T-helper 2 cell treated with Interferon-gamma antibody and Interleukin-4, amounts not matched to agents 5 μg/mL and 100 μg/mL, for 36 hours (primary cell): ENCODE results near the gene FGD3.

Experiments used
- DNase-seq: peaks from one replicate; pipeline ENCODE4 v3.0.0; 2021; ENCODE audit warnings: low spot score
- H3K27ac Mint-ChIP-seq: one replicate; pipeline ENCODE4 v1.8.0; 2021; ENCODE audit warnings: mild to moderate bottlenecking, mixed read lengths
- H3K27me3 Mint-ChIP-seq: one replicate; pipeline ENCODE4 v1.8.0; 2021; ENCODE audit warnings: low read depth, mixed read lengths
- H3K36me3 Mint-ChIP-seq: one replicate; pipeline ENCODE4 v1.8.0; 2021; ENCODE audit warnings: low read depth, mixed read lengths
- H3K4me1 Mint-ChIP-seq: one replicate; pipeline ENCODE4 v1.8.0; 2021; ENCODE audit warnings: low read depth, mixed read lengths
- H3K4me3 Mint-ChIP-seq: one replicate; pipeline ENCODE4 v1.8.0; 2022; ENCODE audit warnings: mild to moderate bottlenecking, moderate library complexity, mixed read lengths
- H3K9me3 Mint-ChIP-seq: one replicate; pipeline ENCODE4 v1.8.0; 2021; ENCODE audit warnings: mixed read lengths

Gene FGD3

GRCh38 chr9:92964607-92965060, 17.3 kb downstream of the FGD3 start:
- no peak for DNase-seq
- peak overlapping the region; percentile 99 for H3K27ac Mint-ChIP-seq
- H3K4me3 Mint-ChIP-seq: peak overlapping the region; percentile 94
- peaks cover 49% of the 10 kb centered on the region for H3K4me1 Mint-ChIP-seq
- peaks cover 12% of the 10 kb centered on the region for H3K9me3 Mint-ChIP-seq
- peaks cover 54% of the 10 kb centered on the region for H3K36me3 Mint-ChIP-seq
- no peaks in the 10 kb centered on the region for H3K27me3 Mint-ChIP-seq

GRCh38 chr9:92965061-92965758, 17.9 kb downstream of the FGD3 start:
- Mint-ChIP-seq H3K27me3 (no peaks in the 10 kb centered on the region), H3K36me3 (peaks cover 54% of the 10 kb centered on the region), H3K9me3 (peaks cover 12% of the 10 kb centered on the region), H3K4me1 (peaks cover 51% of the 10 kb centered on the region), H3K4me3 (peak overlapping the region; percentile 94), H3K27ac (peak overlapping the region; percentile 99)
- no peak for DNase-seq

- H3K9me3 Mint-ChIP-seq: peaks cover 12% of the 10 kb centered on the region
These were observed 18.6 kb downstream of the FGD3 start for GRCh38 chr9:92965759-92966517.

GRCh38 chr9:92966518-92966800, 19.1 kb downstream of the FGD3 start:
- H3K9me3 Mint-ChIP-seq: peaks cover 8% of the 10 kb centered on the region
- H3K27ac Mint-ChIP-seq: peak overlapping the region; percentile 99
- H3K4me1 Mint-ChIP-seq: peaks cover 59% of the 10 kb centered on the region
- H3K27me3 Mint-ChIP-seq: no peaks in the 10 kb centered on the region
- peak overlapping the region; percentile 94 for H3K4me3 Mint-ChIP-seq
- peaks cover 57% of the 10 kb centered on the region for H3K36me3 Mint-ChIP-seq
- no peak for DNase-seq

More at GRCh38 chr9:92965759-92966517, 18.6 kb downstream of the FGD3 start:
- H3K4me3 Mint-ChIP-seq: peak overlapping the region; percentile 94
- peaks cover 56% of the 10 kb centered on the region for H3K36me3 Mint-ChIP-seq
- peaks cover 56% of the 10 kb centered on the region for H3K4me1 Mint-ChIP-seq
- H3K27ac Mint-ChIP-seq: peak overlapping the region; percentile 99
- H3K27me3 Mint-ChIP-seq: no peaks in the 10 kb centered on the region
- DNase-seq: no peak

- Mint-ChIP-seq H3K9me3 (no peaks in the 10 kb centered on the region), H3K4me1 (peaks cover 60% of the 10 kb centered on the region), H3K4me3 (peak overlapping the region; percentile 94), H3K36me3 (peaks cover 61% of the 10 kb centered on the region), H3K27ac (peak overlapping the region; percentile 80), H3K27me3 (no peaks in the 10 kb centered on the region)
- DNase-seq: no peak
These were observed 20.8 kb downstream of the FGD3 start for GRCh38 chr9:92968081-92968480.

GRCh38 chr9:92969516-92970466, 22.5 kb downstream of the FGD3 start:
- Mint-ChIP-seq H3K4me3 (peak overlapping the region; percentile 94), H3K27me3 (no peaks in the 10 kb centered on the region), H3K4me1 (peaks cover 65% of the 10 kb centered on the region), H3K36me3 (peaks cover 69% of the 10 kb centered on the region), H3K27ac (peak overlapping the region; percentile 81), H3K9me3 (no peaks in the 10 kb centered on the region)
- no peak for DNase-seq

- Mint-ChIP-seq H3K27ac (no peak overlapping the region), H3K9me3 (no peaks in the 10 kb centered on the region), H3K36me3 (peaks cover 65% of the 10 kb centered on the region), H3K27me3 (no peaks in the 10 kb centered on the region), H3K4me1 (peaks cover 65% of the 10 kb centered on the region), H3K4me3 (peak overlapping the region; percentile 94)
- DNase-seq: no peak
These were observed 23.2 kb downstream of the FGD3 start for GRCh38 chr9:92970467-92970923.

- Mint-ChIP-seq H3K36me3 (peaks cover 62% of the 10 kb centered on the region), H3K27me3 (no peaks in the 10 kb centered on the region), H3K9me3 (no peaks in the 10 kb centered on the region), H3K27ac (peak overlapping the region; percentile 23), H3K4me3 (peak overlapping the region; percentile 73), H3K4me1 (peaks cover 65% of the 10 kb centered on the region)
- DNase-seq: peak; percentile 2
These were observed 23.8 kb downstream of the FGD3 start for GRCh38 chr9:92971121-92971520.

- Mint-ChIP-seq H3K4me3 (peak overlapping the region; percentile 47), H3K4me1 (peaks cover 64% of the 10 kb centered on the region), H3K27me3 (no peaks in the 10 kb centered on the region), H3K36me3 (peaks cover 61% of the 10 kb centered on the region), H3K27ac (peak overlapping the region; percentile 66), H3K9me3 (no peaks in the 10 kb centered on the region)
- DNase-seq: no peak
These were observed 24.5 kb downstream of the FGD3 start for GRCh38 chr9:92971776-92972175.

GRCh38 chr9:92973700-92974099, 26.4 kb downstream of the FGD3 start:
- H3K27me3 Mint-ChIP-seq: no peaks in the 10 kb centered on the region
- H3K9me3 Mint-ChIP-seq: no peaks in the 10 kb centered on the region
- H3K27ac Mint-ChIP-seq: peak overlapping the region; percentile 52
- peaks cover 60% of the 10 kb centered on the region for H3K4me1 Mint-ChIP-seq
- H3K4me3 Mint-ChIP-seq: peak overlapping the region; percentile 32
- H3K36me3 Mint-ChIP-seq: peaks cover 63% of the 10 kb centered on the region
- no peak for DNase-seq

GRCh38 chr9:92974161-92974661, 26.9 kb downstream of the FGD3 start:
- Mint-ChIP-seq H3K4me3 (no peak overlapping the region), H3K27me3 (no peaks in the 10 kb centered on the region), H3K36me3 (peaks cover 67% of the 10 kb centered on the region), H3K27ac (peak overlapping the region; percentile 19), H3K9me3 (no peaks in the 10 kb centered on the region), H3K4me1 (peaks cover 60% of the 10 kb centered on the region)
- no peak for DNase-seq

- Mint-ChIP-seq H3K36me3 (peaks cover 70% of the 10 kb centered on the region), H3K4me1 (peaks cover 61% of the 10 kb centered on the region), H3K27me3 (no peaks in the 10 kb centered on the region), H3K9me3 (no peaks in the 10 kb centered on the region), H3K27ac (peak overlapping the region; percentile 19), H3K4me3 (no peak overlapping the region)
- DNase-seq: no peak
These were observed 27.7 kb downstream of the FGD3 start for GRCh38 chr9:92974761-92975755.
